ENCODE measurements around the gene DOK5. TPM values are rescaled to one million over a fixed set of nuclear protein-coding genes. Genes with fewer than 3 reads are reported as not detected.
"Not testable (repeated sequence)": the region's sequence is repeated elsewhere in the genome, so short reads cannot be mapped to it uniquely, and the experiment has no call there.

Gene DOK5
- total and polyA plus RNA-seq, 2 experiments from 2014 or later = 5.0 to 6.9 TPM

GRCh38 chr20:54479138-54479906, 3.9 kb downstream of the DOK5 start:
- DNase-seq (ENCODE audit: low spot score) (peak; percentile 64), ATAC-seq (peak; percentile 12)
- Histone ChIP-seq H3K36me3 (ENCODE audit: insufficient read depth) (no peaks in the 10 kb centered on the region), H3K27me3 (ENCODE audit: insufficient read depth) (peaks cover 30% of the 10 kb centered on the region), H3K4me3 (no peak overlapping the region), H2AFZ (no peak overlapping the region), H3K79me2 (replicated peaks; ENCODE audit: insufficient read depth) (peaks cover 7% of the 10 kb centered on the region), H3K27ac (ENCODE audit: low read depth) (no peak overlapping the region), H4K20me1 (replicated peaks; ENCODE audit: insufficient read depth) (no peaks in the 10 kb centered on the region), H3K4me2 (no peak overlapping the region), H3F3A (replicated peaks; ENCODE audit: low read depth) (peaks cover 6% of the 10 kb centered on the region; the same call in 1 of the 2 replicates), H3K4me1 (ENCODE audit: insufficient read depth) (peaks cover 21% of the 10 kb centered on the region), H3K9me2 (ENCODE audit: insufficient read depth) (no peaks in the 10 kb centered on the region)
- peaks cover 29% of the 10 kb centered on the region for H3K4me1 Mint-ChIP-seq
- no peak for TF ChIP-seq ZNF114 (CRISPR knock-in tag; IDR thresholded peaks at IDR 0.05)
- TF ChIP-seq, protein P1, sequence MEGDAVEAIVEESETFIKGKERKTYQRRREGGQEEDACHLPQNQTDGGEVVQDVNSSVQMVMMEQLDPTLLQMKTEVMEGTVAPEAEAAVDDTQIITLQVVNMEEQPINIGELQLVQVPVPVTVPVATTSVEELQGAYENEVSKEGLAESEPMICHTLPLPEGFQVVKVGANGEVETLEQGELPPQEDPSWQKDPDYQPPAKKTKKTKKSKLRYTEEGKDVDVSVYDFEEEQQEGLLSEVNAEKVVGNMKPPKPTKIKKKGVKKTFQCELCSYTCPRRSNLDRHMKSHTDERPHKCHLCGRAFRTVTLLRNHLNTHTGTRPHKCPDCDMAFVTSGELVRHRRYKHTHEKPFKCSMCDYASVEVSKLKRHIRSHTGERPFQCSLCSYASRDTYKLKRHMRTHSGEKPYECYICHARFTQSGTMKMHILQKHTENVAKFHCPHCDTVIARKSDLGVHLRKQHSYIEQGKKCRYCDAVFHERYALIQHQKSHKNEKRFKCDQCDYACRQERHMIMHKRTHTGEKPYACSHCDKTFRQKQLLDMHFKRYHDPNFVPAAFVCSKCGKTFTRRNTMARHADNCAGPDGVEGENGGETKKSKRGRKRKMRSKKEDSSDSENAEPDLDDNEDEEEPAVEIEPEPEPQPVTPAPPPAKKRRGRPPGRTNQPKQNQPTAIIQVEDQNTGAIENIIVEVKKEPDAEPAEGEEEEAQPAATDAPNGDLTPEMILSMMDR (conservative IDR thresholded peaks at IDR 0.05; ENCODE audit: low read depth in 2 of 2) = peak; percentile 58 to 65
- TF ChIP-seq, protein P2, sequence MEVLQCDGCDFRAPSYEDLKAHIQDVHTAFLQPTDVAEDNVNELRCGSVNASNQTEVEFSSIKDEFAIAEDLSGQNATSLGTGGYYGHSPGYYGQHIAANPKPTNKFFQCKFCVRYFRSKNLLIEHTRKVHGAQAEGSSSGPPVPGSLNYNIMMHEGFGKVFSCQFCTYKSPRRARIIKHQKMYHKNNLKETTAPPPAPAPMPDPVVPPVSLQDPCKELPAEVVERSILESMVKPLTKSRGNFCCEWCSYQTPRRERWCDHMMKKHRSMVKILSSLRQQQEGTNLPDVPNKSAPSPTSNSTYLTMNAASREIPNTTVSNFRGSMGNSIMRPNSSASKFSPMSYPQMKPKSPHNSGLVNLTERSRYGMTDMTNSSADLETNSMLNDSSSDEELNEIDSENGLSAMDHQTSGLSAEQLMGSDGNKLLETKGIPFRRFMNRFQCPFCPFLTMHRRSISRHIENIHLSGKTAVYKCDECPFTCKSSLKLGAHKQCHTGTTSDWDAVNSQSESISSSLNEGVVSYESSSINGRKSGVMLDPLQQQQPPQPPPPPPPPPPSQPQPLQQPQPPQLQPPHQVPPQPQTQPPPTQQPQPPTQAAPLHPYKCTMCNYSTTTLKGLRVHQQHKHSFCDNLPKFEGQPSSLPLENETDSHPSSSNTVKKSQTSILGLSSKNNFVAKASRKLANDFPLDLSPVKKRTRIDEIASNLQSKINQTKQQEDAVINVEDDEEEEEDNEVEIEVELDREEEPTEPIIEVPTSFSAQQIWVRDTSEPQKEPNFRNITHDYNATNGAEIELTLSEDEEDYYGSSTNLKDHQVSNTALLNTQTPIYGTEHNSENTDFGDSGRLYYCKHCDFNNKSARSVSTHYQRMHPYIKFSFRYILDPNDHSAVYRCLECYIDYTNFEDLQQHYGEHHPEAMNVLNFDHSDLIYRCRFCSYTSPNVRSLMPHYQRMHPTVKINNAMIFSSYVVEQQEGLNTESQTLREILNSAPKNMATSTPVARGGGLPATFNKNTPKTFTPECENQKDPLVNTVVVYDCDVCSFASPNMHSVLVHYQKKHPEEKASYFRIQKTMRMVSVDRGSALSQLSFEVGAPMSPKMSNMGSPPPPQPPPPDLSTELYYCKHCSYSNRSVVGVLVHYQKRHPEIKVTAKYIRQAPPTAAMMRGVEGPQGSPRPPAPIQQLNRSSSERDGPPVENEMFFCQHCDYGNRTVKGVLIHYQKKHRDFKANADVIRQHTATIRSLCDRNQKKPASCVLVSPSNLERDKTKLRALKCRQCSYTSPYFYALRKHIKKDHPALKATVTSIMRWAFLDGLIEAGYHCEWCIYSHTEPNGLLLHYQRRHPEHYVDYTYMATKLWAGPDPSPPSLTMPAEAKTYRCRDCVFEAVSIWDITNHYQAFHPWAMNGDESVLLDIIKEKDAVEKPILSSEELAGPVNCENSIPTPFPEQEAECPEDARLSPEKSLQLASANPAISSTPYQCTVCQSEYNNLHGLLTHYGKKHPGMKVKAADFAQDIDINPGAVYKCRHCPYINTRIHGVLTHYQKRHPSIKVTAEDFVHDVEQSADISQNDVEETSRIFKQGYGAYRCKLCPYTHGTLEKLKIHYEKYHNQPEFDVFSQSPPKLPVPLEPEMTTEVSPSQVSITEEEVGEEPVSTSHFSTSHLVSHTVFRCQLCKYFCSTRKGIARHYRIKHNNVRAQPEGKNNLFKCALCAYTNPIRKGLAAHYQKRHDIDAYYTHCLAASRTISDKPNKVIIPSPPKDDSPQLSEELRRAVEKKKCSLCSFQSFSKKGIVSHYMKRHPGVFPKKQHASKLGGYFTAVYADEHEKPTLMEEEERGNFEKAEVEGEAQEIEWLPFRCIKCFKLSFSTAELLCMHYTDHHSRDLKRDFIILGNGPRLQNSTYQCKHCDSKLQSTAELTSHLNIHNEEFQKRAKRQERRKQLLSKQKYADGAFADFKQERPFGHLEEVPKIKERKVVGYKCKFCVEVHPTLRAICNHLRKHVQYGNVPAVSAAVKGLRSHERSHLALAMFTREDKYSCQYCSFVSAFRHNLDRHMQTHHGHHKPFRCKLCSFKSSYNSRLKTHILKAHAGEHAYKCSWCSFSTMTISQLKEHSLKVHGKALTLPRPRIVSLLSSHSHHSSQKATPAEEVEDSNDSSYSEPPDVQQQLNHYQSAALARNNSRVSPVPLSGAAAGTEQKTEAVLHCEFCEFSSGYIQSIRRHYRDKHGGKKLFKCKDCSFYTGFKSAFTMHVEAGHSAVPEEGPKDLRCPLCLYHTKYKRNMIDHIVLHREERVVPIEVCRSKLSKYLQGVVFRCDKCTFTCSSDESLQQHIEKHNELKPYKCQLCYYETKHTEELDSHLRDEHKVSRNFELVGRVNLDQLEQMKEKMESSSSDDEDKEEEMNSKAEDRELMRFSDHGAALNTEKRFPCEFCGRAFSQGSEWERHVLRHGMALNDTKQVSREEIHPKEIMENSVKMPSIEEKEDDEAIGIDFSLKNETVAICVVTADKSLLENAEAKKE (CRISPR knock-in tag; IDR thresholded peaks at IDR 0.05) = peak; percentile 59
- peaks cover 31% of the 10 kb centered on the region for H3K27me3 Mint-ChIP-seq (ENCODE audit: insufficient read depth, low read depth, poor library complexity)
- no peaks in the 10 kb centered on the region for H3K36me3 Mint-ChIP-seq (ENCODE audit: low read depth)
- no peak overlapping the region for H3K27ac Mint-ChIP-seq
- H3K4me3 Mint-ChIP-seq = no peak overlapping the region; the same call in 2 of the 3 replicates
- H3K9me3 Mint-ChIP-seq = no peaks in the 10 kb centered on the region

- H3K4me1 Mint-ChIP-seq = peaks cover 29% of the 10 kb centered on the region
- H3K4me3 Mint-ChIP-seq, ATAC-seq: not testable (repeated sequence)
These were observed 4.5 kb downstream of the DOK5 start for GRCh38 chr20:54479937-54480336.

More at GRCh38 chr20:54479937-54480336, 4.5 kb downstream of the DOK5 start:
- H3K36me3 ChIP-seq (ENCODE audit: insufficient read depth); H3K9me2 ChIP-seq (ENCODE audit: insufficient read depth); H2AFZ ChIP-seq; H3K4me2 ChIP-seq; H3K79me2 ChIP-seq (replicated peaks; ENCODE audit: insufficient read depth); H3K9me3 Mint-ChIP-seq; H3K36me3 Mint-ChIP-seq (ENCODE audit: low read depth); H4K20me1 ChIP-seq (replicated peaks; ENCODE audit: insufficient read depth); DNase-seq (ENCODE audit: low spot score); H3K27ac ChIP-seq (ENCODE audit: low read depth); H3K27ac Mint-ChIP-seq; H3F3A ChIP-seq (replicated peaks; ENCODE audit: low read depth); H3K4me3 ChIP-seq: not testable (repeated sequence)
- H3K27me3 Mint-ChIP-seq (ENCODE audit: insufficient read depth, low read depth, poor library complexity) = peaks cover 28% of the 10 kb centered on the region
- Histone ChIP-seq H3K27me3 (ENCODE audit: insufficient read depth) (peaks cover 27% of the 10 kb centered on the region), H3K4me1 (ENCODE audit: insufficient read depth) (peaks cover 21% of the 10 kb centered on the region)

Data from GM23338 (cell line).